Cardiac fibroblast (primary cell): ENCODE results near the gene GOLGA6L7.
"Not testable (repeated sequence)": the region's sequence is repeated elsewhere in the genome, so short reads cannot be mapped to it uniquely, and the experiment has no call there.

Experiments used
- DNase-seq, 2 donors: peaks; one replicate each; pipeline versions ENCODE4 v3.0.0 to v3.0.0-alpha.2; 2010; ENCODE audit warnings: low read depth in 2 of 2
- H3K4me3 ChIP-seq, 2 donors: replicated peaks in 1 of 2; 1 replicate in 1 of 2; 2 replicates in 1 of 2; pipeline ENCODE4 v1.5.1; 2011; ENCODE audit warnings: low read depth in 2 of 2, low read length in 2 of 2, mild to moderate bottlenecking in 2 of 2, moderate library complexity in 1 of 2
- CTCF ChIP-seq: IDR thresholded peaks from one replicate; pipeline ENCODE4 v1.5.1; 2011; ENCODE audit warnings: low read depth, mild to moderate bottlenecking, low read length, inconsistent platforms

The GOLGA6L7 gene

DNA sequence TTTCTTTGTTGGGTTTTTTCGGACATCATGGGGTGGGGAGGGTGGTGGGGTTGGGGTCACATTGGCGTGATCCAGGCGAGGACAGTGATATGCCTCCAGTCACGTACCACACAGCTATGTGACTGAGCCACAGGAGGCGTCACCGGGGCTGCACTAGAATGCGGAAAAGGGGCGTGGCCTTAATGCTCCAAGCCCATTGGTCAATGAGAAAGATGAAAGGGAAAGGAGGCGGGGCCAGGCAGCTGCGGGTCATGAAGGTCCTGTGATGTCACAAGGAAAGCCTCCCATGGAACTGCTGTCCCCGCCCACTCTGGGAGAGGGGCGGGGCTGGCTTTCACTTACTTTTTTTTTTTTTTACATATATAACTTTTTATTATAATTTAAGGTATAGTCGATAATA lies at the start of gene GOLGA6L7:
Gene GOLGA6L7 (minus strand): TSS at position 124 of the 400 bp plus-strand sequence. CDS start 95 bp downstream, at position 29.
- peak in 1 of 2 donors; percentile 3 for DNase-seq
- H3K4me3 ChIP-seq: not testable (repeated sequence)

DNA sequence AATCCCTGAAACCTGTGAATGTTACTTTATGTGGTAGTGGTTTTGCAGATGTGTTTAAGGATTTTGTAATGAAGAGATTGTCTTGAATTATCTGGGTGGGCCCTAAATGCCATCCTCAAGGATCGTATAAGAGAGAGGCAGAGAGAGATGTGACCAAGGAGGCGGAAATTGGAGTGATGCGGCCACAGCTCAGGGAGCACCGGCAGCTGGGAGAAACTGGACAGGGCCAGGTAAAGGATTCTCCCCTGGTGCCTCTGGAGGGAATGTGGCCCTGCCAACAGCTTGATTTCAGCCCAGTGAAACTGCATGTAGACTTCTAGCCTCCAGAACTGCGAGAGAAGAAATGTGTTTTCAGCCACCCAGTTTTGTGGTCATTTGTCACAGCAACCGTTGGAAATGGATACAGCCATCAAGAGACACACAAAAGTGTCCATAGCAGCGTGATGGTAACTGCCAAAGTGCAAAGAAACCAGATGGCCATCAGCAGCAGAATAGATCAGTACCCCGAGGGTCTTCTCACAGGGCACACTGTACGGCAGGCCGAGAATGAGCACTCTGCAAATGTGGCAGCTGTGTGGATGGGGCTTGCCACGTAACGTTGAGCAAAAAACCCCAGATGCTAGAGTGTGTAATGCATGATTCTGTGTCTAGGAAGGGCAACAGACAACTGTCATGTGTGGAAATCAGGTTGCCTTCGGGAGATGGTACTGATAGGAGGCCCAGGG lies 49.6 kb upstream of the GOLGA6L7 start:
- no peak overlapping the region for H3K4me3 ChIP-seq
- no peak for DNase-seq
- no peak for TF ChIP-seq CTCF

DNA sequence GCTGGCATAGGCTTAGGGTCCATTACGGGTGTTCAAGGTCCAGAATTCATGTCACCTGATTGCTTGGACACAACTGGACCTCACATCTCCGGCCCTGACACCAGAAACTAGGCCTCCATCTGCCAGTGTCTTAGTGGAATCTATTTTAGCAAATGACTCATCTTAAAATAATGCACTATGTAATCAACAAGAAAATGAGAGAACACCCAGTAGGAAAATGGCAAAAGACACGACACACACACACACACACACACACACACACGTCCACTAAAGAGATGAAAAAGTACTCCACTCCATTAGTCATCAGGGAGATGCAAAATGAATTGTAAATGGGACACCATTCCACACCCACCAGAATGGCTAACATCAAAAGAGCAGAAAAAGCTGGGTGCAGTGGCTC lies 48.5 kb upstream of the GOLGA6L7 start:
- TF ChIP-seq CTCF: no peak
- DNase-seq: peak; percentile 82 to 89
- no peak overlapping the region for H3K4me3 ChIP-seq

DNA sequence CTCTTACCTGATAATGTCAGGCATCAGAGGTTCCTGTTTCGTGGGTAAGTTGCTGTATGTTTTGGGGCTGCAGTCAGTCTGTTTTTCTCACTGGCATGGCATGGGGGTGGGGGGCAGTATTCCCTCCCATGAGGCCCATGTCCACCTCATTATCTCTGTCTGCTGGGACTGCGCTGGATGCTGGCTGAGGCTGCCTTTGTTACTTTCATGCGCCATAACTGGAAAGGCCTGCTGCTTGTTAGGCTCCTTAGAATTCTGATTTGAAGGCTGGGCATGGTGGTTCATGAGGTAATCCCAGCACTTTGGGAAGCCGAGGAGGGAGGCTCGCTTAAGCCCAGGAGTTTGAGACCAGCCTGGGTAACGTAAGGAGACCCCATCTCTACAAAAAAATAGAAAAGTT lies 47.1 kb upstream of the GOLGA6L7 start:
- no peak for DNase-seq
- H3K4me3 ChIP-seq: no peak overlapping the region

GRCh38 chr15:28895146-28895545 lies 46.7 kb upstream of the GOLGA6L7 start:
- no peak for TF ChIP-seq CTCF
- no peak for DNase-seq
- H3K4me3 ChIP-seq: no peak overlapping the region

More for the DNA sequence above, 47.1 kb upstream of the GOLGA6L7 start:
- no peak for TF ChIP-seq CTCF

- TF ChIP-seq CTCF: no peak
- H3K4me3 ChIP-seq: no peak overlapping the region
- no peak for DNase-seq
Observed at GRCh38 chr15:28894631-28895030, 46.2 kb upstream of the GOLGA6L7 start.

GRCh38 chr15:28892789-28893610 lies 44.6 kb upstream of the GOLGA6L7 start:
- H3K4me3 ChIP-seq: no peak overlapping the region
- no peak for TF ChIP-seq CTCF
- peak; percentile 10 to 28 for DNase-seq
